ENCODE results near the gene KLKB1. TPM values are rescaled to one million over a fixed set of nuclear protein-coding genes. Genes with fewer than 3 reads are reported as not detected.

Gene KLKB1
- total RNA-seq, 1 donor from 2014 or later = 0.64 TPM

DNA sequence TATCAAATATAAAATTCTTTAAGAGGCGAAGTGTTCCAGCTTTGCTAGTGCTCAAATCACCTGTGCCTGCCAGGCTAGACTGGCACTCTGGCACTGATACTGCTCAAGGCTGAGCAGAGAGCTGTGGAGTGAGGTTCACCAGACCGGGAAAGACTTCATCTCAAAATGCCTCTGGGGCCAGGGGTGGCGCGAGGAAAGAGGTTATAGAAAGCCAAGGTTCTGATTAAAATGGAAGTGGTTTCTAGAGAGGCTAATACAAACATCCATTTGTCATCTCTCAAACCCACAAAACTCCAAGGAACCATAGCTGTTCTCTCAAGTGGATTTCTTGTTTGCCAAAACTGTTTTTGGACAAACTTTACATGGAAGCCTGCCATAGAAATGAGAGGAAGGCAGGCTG lies 80.2 kb downstream of the KLKB1 start:
- intact Hi-C loops (cut with micrococcal nuclease) = no loop called here

DNA sequence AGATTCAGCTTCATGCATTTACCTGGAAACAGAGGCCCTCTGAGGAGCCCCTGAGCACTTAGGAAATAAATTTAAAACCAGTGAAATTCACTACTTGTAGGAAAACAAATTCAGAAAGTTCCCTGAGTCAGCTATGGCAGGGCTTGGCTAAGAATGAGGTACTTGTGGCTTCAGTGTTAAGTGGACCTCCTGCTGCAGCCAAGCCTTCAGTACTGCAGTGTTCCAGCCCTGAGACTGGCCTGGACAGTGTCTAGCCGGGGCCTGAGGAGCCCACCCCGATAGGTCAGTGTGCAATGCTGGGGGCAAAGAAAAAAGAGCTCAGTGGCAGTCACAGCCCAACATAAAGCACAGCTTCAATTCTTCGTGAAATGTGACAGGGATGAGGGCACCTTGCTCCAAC lies 80.6 kb downstream of the KLKB1 start:
- intact Hi-C loops (cut with micrococcal nuclease) = no loop called here

Other genes with a start within 250 kb of the KLKB1 start
- gene TLR3, start 158.4 kb upstream of the KLKB1 start, total RNA-seq = 0.51 and 0.66 TPM in 2 replicates
- 0.61 and 0.78 TPM in 2 replicates for gene FAM149A, start 122.8 kb upstream of the KLKB1 start, total RNA-seq
- 25.4 and 25.9 TPM in 2 replicates for gene CYP4V2, start 35.9 kb upstream of the KLKB1 start, total RNA-seq
- 0.10 TPM in 1 of 2 replicates, not detected in the other for gene F11, start 38.7 kb downstream of the KLKB1 start, total RNA-seq